NCI-H1105 (cell line): ENCODE data around the gene EEF1G.

ENCODE experiments used
- DNase-seq: peaks from one replicate; lab custom pipeline; 2025; lab: John Stamatoyannopoulos, UW

EEF1G gene

DNA sequence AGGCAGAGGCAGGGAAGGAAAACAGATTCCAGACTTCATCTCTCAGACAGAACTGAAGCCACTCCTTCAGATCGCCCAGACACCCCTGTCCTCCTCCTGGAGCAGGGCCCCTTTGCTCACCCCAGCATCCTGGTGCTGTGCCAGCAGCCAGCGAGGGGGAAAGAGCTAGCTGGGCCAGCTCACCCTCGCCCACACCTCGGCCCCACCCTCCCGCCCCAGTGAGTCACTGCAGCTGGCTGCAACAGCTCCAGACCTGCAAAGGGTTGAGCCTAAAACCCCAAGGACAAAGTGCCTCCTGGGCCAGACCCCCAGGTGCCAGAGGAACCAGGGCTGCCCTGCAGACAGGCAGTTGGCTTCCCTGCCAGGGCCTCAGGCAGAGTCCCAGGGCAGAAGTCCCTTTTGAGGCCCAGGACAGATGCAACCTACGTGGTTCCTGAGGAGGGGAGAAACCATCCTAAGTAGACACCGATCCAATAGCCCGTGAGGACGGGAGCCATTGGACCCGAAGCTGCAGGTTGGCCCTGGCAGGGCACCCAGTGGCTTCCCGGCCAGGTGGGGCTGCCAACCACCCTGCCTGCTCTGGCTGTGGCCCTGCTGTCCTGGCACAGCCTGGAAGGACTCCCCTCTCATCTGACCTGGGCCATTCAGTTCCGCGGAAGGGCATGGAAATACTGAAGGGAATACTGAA lies 34.3 kb downstream of the EEF1G start:
- DNase-seq, result no peak

DNA sequence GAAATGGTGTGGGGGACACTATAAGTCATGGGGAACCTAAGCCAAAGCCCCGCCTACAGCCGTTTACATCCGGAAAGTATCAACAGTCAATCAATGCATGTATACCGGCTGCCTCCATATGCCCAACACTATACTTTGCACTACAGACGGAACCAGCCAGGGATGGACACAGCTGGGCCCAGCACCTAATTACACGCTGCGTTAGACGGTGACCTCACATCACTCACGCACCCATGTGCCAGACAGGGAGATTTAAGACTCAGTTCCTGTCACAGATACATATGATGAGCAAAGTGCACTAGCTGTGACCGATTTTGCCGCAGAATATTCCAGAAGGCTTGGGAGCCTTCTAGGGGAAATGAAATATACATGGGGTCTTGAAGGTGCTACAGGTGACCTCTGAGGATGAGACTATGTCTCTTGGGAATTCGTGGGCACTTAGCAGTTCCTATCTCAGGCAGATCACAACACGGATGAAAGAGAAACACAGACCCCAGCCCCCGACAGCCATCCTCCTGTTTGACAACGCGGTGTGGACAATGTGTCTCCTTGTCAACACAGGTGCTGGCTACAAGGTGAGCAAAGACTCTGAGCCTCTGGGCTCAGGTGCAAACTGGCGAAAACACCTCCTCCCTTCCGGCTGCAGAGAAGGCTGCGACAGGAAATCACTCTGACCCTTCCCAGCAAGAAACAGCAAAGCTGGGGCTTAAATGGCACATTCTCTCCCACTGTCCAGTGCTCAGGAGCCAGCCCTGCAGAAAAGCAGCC lies 35.0 kb downstream of the EEF1G start:
- DNase-seq, result no peak

DNA sequence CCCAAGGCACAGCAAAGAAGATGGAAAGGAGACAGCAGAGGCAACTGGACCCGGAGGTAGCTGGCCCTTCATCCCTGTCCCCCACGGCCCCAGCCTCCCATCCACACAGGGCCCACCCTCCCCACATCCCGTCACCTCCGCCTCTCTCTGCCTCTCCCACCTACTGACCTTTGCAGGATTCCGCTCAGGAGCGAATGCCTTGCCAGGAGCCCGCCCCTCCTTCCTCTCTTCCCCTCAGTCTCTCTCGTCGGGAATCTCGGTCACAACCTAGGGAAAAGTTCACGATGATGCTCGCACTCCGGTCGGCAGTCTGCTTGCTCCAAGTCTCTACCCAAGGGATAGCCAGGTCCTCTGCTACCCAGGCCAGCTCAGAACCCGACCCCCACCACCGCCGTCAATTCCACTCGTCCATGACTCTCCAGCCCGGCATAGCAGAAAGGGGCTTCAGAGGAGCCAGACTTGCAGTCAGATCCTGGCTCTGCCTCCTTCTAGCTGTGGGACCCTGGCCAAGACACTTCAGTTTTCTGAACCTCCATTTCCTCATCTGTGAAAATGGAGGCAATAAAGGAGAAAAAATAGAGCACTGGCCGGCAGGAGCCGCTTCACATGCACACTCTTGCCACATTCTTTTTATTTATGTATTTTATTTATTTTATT lies 37.3 kb downstream of the EEF1G start:
- peak; percentile 68 for DNase-seq

DNA sequence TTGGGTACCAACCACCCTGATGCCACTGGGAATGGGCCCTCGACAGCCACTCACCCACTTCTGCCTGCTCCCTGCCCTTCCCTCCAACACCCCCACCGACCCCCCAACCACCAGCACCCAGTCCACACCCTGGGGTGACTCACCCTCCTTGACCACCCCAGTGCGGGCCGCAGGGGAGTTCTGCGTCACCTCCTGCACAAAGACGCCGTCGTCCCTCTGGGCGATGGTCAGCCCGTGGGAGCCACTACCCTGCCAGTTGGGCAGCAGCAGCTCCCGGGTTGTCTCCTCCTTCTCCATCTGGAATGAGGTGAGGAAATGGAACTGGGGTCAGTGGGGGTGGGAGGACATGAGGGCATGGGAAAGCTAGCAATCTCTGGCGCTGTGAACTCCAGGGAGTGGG lies 37.9 kb downstream of the EEF1G start:
- no peak for DNase-seq

DNA sequence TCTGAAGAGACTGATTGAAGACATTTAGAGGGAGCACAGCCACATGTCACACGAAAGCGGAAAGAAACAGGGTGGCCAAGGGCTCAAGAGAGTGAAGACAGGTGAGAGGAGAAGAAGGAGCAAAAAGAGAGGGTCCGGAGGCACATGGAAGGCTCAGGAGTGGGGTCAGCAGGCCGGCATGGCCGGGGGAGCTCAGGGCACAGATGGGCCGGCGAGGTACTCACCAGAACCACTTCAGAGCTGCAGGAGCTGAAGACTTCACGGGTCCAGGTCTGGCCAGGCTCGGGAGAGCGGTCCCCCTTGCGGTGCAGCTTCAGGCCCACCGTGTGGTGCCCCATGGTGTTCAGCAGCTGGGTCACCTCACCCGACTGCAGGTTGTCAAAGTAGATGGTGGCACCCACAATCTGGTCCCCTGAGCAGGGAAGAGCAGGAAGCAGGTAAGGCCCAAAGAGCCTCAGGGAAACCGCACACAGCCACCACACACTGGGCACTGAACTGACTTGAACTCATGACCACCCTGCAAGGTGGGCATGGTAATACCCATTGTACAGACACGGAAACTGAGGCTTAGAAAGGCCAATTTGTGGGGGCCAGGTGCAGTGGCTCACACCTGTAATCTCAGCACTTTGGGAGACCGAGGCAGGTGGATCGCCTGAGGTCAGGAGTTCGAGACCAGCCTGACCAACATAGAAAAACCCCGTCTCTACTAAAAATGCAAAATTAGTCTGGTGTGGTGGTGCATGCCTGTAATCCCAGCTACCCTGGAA lies 38.7 kb downstream of the EEF1G start:
- no peak for DNase-seq

DNA sequence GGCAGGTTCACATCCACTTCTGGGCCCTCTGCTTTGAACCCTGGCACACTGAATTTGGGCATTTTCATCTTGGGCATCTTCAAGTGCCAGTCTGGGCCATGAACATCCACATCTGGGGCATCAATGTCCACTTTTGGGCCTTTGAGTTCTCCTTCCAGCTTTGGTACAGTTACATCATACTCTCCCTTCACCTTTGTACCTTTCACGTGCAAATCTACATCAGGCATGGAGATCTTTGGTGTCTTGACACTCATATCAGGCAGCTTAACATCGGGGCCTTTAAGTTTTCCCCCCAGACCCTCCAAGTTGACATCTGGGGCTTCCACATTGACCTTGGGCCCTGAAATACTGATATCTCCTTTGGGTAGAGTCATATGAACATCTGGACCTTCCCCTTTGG lies 41.6 kb downstream of the EEF1G start:
- no peak for DNase-seq

DNA sequence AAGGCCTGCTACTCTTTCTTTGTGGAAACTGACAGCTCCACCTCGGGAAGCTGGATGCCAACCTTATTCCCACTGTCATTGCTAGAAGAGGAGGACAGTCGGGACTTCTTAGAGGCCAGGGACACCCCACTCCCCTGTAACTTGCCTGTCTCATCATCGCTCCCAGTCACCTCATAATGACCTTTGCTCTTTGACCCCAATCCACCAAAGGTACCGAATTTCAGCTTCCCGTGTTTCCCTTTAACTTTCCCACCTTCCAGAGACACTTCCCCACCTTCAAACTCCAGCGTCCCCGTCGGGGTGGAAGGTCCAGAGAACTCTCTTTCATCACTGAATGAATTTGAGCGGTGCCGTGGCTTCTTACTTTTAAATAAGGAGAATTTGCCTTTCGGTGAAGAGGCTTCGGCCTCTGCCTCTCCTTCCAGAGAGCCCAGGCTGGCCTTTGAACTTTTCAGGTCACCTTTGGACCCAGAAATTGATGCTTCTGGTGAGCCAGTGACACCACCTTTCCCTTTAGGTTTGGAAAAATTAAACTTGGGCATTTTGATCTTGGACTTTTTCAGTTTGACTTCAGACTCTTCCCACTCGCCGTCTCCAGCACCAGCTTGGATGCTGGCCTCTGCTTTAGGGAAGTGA lies 56.8 kb downstream of the EEF1G start:
- no peak for DNase-seq

DNA sequence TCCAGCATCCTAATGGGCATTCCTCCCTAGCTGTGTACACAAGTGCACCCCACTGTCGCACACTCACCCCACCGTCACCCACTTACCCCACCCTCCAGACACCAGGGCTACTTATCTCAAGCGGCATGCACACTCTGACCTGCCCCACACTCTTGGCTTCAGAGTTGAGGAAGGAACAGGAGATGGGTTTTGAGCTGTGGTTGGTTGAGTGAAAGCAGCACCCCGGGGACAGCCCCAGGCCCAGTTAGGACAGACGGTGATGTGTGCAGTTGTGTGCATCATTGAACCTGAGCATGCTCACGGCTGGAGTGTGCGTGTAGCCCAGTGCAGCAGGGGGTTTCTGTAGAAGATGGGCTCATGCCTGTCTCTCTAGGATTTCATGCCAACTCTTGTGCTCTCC lies 59.5 kb downstream of the EEF1G start:
- DNase-seq, result no peak

DNA sequence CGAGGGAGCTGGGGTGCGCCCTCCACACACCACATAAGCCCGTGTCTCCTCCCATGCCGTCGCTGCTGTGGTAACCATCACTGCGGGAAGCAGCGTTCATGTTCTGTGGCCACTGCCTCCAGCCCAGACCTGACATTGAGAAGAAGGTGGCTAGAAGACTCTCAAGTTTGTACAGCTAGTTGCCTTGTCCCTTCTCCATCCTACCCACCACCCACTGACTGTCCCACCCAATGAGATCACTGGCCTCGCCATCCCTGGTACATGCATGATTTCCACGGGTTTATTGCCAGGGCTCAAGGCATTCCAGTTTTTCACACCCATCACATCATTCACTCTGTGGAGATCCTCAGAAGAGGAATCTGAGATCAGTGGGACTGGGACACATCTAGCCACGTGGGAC lies 60.1 kb downstream of the EEF1G start:
- no peak for DNase-seq

DNA sequence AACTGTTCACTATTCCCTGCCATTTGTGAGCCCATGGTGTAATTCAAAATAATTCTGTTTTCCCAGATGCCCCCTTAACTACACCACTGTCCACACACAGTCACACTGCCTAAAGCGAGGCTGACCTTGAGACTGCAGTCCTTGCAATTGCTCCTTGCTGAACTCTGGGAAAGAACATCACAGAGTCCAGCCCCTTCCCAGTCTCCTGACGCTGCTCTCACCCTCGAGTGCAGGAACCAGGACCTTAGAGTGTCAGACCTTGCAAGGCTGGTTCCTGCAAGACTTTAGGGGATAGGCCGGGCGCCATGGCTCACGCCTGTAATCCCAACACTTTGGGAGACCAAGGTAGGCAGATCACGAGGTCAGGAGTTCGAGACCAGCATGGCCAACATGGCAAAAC lies 60.7 kb downstream of the EEF1G start:
- DNase-seq, result no peak
